ENCODE data around the gene GRM4. TPM values are rescaled to one million over a fixed set of nuclear protein-coding genes. Genes with fewer than 3 reads are reported as not detected.

The GRM4 gene
- total and polyA plus RNA-seq, 4 donors, result 2.8 to 22.1 (median 15.2) TPM

- no peak for DNase-seq (ENCODE audit: low read depth in 4 of 6, low spot score in 6 of 6)
- no peaks in the 10 kb centered on the region for H3K27me3 ChIP-seq (ENCODE audit: control insufficient read depth, insufficient read depth, low read length)
- H3K36me3 ChIP-seq (ENCODE audit: control insufficient read depth, insufficient read depth, low read length), result no peaks in the 10 kb centered on the region
- peaks cover 1% of the 10 kb centered on the region for H3K9me3 ChIP-seq (ENCODE audit: control insufficient read depth, insufficient read depth, low read length)
- H3K27ac ChIP-seq (ENCODE audit: low read depth, low read length), result no peak overlapping the region
- WGBS (ENCODE audit: insufficient coverage), result 90% methylated on average over 16 of the region's 19 CpGs
- H3K4me1 ChIP-seq (ENCODE audit: control insufficient read depth, insufficient read depth, low read length), result no peaks in the 10 kb centered on the region
- no peak overlapping the region for H3K4me3 ChIP-seq (ENCODE audit: low read depth, low read length)
Observed at GRCh38 chr6:34178357-34179105, 32.6 kb upstream of the GRM4 start.

GRCh38 chr6:34177181-34177591, 31.3 kb upstream of the GRM4 start:
- no peaks in the 10 kb centered on the region for H3K27me3 ChIP-seq (ENCODE audit: control insufficient read depth, insufficient read depth, low read length)
- H3K4me3 ChIP-seq (ENCODE audit: low read depth, low read length), result no peak overlapping the region
- no peak for DNase-seq (ENCODE audit: low read depth in 4 of 6, low spot score in 6 of 6)
- no peaks in the 10 kb centered on the region for H3K36me3 ChIP-seq (ENCODE audit: control insufficient read depth, insufficient read depth, low read length)
- H3K9me3 ChIP-seq (ENCODE audit: control insufficient read depth, insufficient read depth, low read length), result no peaks in the 10 kb centered on the region
- no peak overlapping the region for H3K27ac ChIP-seq (ENCODE audit: low read depth, low read length)
- no peaks in the 10 kb centered on the region for H3K4me1 ChIP-seq (ENCODE audit: control insufficient read depth, insufficient read depth, low read length)
- 100% methylated on average over 1 of the region's 5 CpGs for WGBS (ENCODE audit: insufficient coverage)

DNA sequence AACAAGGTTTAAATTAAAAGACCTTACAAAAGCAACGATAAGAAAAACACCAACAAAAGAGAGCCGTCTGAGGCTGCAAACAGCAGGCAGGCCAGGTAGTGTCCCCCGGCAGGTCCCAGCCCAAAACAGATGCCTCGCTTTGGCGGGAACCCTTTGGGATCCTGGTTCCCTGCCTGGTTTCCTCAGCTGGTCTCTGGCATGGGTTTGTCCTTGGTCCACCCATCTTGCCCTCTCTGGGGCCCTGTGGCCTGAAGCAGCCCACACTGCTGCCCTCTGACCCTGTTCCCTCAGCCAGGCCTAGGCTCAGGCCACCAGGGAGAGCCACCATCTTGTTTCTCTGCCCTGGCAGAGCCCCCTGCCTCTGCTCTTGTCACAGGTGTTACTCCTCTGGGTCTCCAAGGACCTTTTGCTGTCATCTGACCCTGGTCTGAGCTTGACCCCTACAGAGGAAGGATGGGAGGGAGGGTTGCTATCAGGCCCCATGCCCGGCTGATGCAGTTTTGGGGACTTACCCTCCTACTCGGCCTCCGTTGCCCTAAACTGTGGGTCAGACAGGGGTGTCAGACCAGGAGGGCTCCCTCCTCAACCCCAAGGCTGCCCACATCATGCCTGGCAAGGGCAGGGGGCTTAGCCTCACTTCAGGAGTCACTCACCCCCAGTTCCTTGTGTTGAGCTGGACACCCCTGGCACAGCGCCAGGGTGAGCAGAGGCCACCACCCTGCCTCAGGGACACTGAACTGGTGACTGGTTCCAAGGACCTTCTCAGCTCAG, 30.6 kb upstream of the GRM4 start:
- Histone ChIP-seq H3K36me3 (ENCODE audit: control insufficient read depth, insufficient read depth, low read length) (no peaks in the 10 kb centered on the region), H3K9me3 (ENCODE audit: control insufficient read depth, insufficient read depth, low read length) (no peaks in the 10 kb centered on the region), H3K27ac (ENCODE audit: low read depth, low read length) (no peak overlapping the region), H3K27me3 (ENCODE audit: control insufficient read depth, insufficient read depth, low read length) (no peaks in the 10 kb centered on the region), H3K4me1 (ENCODE audit: control insufficient read depth, insufficient read depth, low read length) (no peaks in the 10 kb centered on the region), H3K4me3 (ENCODE audit: low read depth, low read length) (no peak overlapping the region)
- 92% methylated on average over 9 of the region's 9 CpGs for WGBS (ENCODE audit: insufficient coverage)
- no peak for DNase-seq (ENCODE audit: low read depth in 4 of 6, low spot score in 6 of 6)

DNA sequence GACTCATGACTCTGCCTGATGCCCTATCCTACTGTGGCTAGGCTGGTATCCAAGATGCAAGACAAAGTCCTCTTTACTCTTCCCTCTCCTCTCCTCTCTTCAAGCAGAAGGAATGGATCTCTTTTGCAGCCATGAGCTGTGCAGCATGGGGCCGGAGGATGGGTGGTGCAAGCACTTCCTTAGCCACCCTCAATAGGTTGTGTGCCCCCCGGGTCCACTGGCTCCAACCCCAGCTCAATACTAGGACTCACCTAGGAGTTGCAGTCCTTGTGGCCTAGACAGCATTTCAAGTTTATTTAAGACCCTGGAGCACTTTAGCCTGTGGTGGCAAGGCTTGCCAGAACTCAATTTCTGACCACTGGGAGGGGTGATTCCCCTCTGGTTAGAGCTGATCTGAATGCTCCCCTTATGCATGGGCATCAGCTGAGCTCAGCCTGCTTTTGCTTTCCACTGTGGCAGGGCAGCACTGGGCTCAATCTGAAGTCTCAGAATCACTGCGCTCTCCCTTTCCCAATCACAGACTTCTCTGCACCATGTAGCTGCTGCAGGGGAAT, 29.0 kb upstream of the GRM4 start:
- Histone ChIP-seq H3K27ac (ENCODE audit: low read depth, low read length) (no peak overlapping the region), H3K9me3 (ENCODE audit: control insufficient read depth, insufficient read depth, low read length) (no peaks in the 10 kb centered on the region), H3K4me1 (ENCODE audit: control insufficient read depth, insufficient read depth, low read length) (no peaks in the 10 kb centered on the region), H3K4me3 (ENCODE audit: low read depth, low read length) (no peak overlapping the region), H3K36me3 (ENCODE audit: control insufficient read depth, insufficient read depth, low read length) (no peaks in the 10 kb centered on the region), H3K27me3 (ENCODE audit: control insufficient read depth, insufficient read depth, low read length) (no peaks in the 10 kb centered on the region)
- DNase-seq (ENCODE audit: low read depth in 4 of 6, low spot score in 6 of 6), result no peak
- 90% methylated on average over 2 of the region's 3 CpGs for WGBS (ENCODE audit: insufficient coverage)

- Histone ChIP-seq H3K4me1 (ENCODE audit: control insufficient read depth, insufficient read depth, low read length) (no peaks in the 10 kb centered on the region), H3K27me3 (ENCODE audit: control insufficient read depth, insufficient read depth, low read length) (no peaks in the 10 kb centered on the region), H3K36me3 (ENCODE audit: control insufficient read depth, insufficient read depth, low read length) (no peaks in the 10 kb centered on the region), H3K4me3 (ENCODE audit: low read depth, low read length) (no peak overlapping the region), H3K27ac (ENCODE audit: low read depth, low read length) (no peak overlapping the region), H3K9me3 (ENCODE audit: control insufficient read depth, insufficient read depth, low read length) (no peaks in the 10 kb centered on the region)
- no peak for DNase-seq (ENCODE audit: low read depth in 4 of 6, low spot score in 6 of 6)
- 81% methylated on average over 8 of the region's 9 CpGs for WGBS (ENCODE audit: insufficient coverage)
Observed at GRCh38 chr6:34172961-34173775, 27.3 kb upstream of the GRM4 start.

GRCh38 chr6:34170346-34170745, 24.5 kb upstream of the GRM4 start:
- Histone ChIP-seq H3K4me3 (ENCODE audit: low read depth, low read length) (no peak overlapping the region), H3K4me1 (ENCODE audit: control insufficient read depth, insufficient read depth, low read length) (no peaks in the 10 kb centered on the region), H3K27ac (ENCODE audit: low read depth, low read length) (no peak overlapping the region), H3K36me3 (ENCODE audit: control insufficient read depth, insufficient read depth, low read length) (no peaks in the 10 kb centered on the region), H3K9me3 (ENCODE audit: control insufficient read depth, insufficient read depth, low read length) (no peaks in the 10 kb centered on the region), H3K27me3 (ENCODE audit: control insufficient read depth, insufficient read depth, low read length) (no peaks in the 10 kb centered on the region)
- WGBS (ENCODE audit: insufficient coverage), result 50% methylated on average over 2 of the region's 4 CpGs
- no peak for DNase-seq (ENCODE audit: low read depth in 4 of 6, low spot score in 6 of 6)

GRCh38 chr6:34169897-34170296, 24.0 kb upstream of the GRM4 start:
- no CpG with 5 or more reads among the region's 1 CpG for WGBS (ENCODE audit: insufficient coverage)

GRCh38 chr6:34161857-34162515, 16.1 kb upstream of the GRM4 start:
- H3K4me1 ChIP-seq (ENCODE audit: control insufficient read depth, insufficient read depth, low read length), result no peaks in the 10 kb centered on the region
- no peaks in the 10 kb centered on the region for H3K27me3 ChIP-seq (ENCODE audit: control insufficient read depth, insufficient read depth, low read length)
- whole genome bisulfite sequencing (ENCODE audit: insufficient coverage), result 76% methylated on average over 6 of the region's 8 CpGs
- H3K9me3 ChIP-seq (ENCODE audit: control insufficient read depth, insufficient read depth, low read length), result peaks cover 4% of the 10 kb centered on the region
- H3K4me3 ChIP-seq (ENCODE audit: low read depth, low read length), result no peak overlapping the region
- no peak overlapping the region for H3K27ac ChIP-seq (ENCODE audit: low read depth, low read length)
- H3K36me3 ChIP-seq (ENCODE audit: control insufficient read depth, insufficient read depth, low read length), result no peaks in the 10 kb centered on the region
- no peak for DNase-seq (ENCODE audit: low read depth in 4 of 6, low spot score in 6 of 6)

More at GRCh38 chr6:34169897-34170296, 24.0 kb upstream of the GRM4 start:
- no peak for DNase-seq (ENCODE audit: low read depth in 4 of 6, low spot score in 6 of 6)
- H3K4me1 ChIP-seq (ENCODE audit: control insufficient read depth, insufficient read depth, low read length), result no peaks in the 10 kb centered on the region
- no peak overlapping the region for H3K27ac ChIP-seq (ENCODE audit: low read depth, low read length)
- no peaks in the 10 kb centered on the region for H3K9me3 ChIP-seq (ENCODE audit: control insufficient read depth, insufficient read depth, low read length)
- no peaks in the 10 kb centered on the region for H3K36me3 ChIP-seq (ENCODE audit: control insufficient read depth, insufficient read depth, low read length)
- no peaks in the 10 kb centered on the region for H3K27me3 ChIP-seq (ENCODE audit: control insufficient read depth, insufficient read depth, low read length)
- H3K4me3 ChIP-seq (ENCODE audit: low read depth, low read length), result no peak overlapping the region

- Histone ChIP-seq H3K36me3 (ENCODE audit: control insufficient read depth, insufficient read depth, low read length) (no peaks in the 10 kb centered on the region), H3K27me3 (ENCODE audit: control insufficient read depth, insufficient read depth, low read length) (peaks cover 7% of the 10 kb centered on the region), H3K27ac (ENCODE audit: low read depth, low read length) (no peak overlapping the region), H3K4me3 (ENCODE audit: low read depth, low read length) (no peak overlapping the region), H3K4me1 (ENCODE audit: control insufficient read depth, insufficient read depth, low read length) (peaks cover 7% of the 10 kb centered on the region), H3K9me3 (ENCODE audit: control insufficient read depth, insufficient read depth, low read length) (peaks cover 4% of the 10 kb centered on the region)
- DNase-seq (ENCODE audit: low read depth in 4 of 6, low spot score in 6 of 6), result no peak
Observed at GRCh38 chr6:34159844-34160243, 14.0 kb upstream of the GRM4 start.
